BJ (cell line): ENCODE data around the gene CASKIN2. TPM values are rescaled to one million over a fixed set of nuclear protein-coding genes. Genes with fewer than 3 reads are reported as not detected.

ENCODE experiments used
- CTCF ChIA-PET: fragments of 350-600 bp; formaldehyde crosslinking; extraction: SDS; loops from one replicate; lab custom pipeline; 2021; ENCODE audit warnings: antibody characterized with exemption, inconsistent platforms; lab: Yijun Ruan, JAX
- POLR2A ChIA-PET: fragments of 300-600 bp; sonication (Branson Sonifier 250); formaldehyde crosslinking; extraction: SDS; loops from one replicate; lab custom pipeline; 2021; ENCODE audit warnings: antibody characterized with exemption; lab: Charles Lee
- DNase-seq: peaks from one replicate; pipeline ENCODE4 v3.0.0-alpha.2; 2011; ENCODE audit warnings: low read depth
- H3K27me3 ChIP-seq: 2 replicates; pipeline ENCODE4 v1.6.0; 2011; ENCODE audit warnings: low read length; ENCODE audit not compliant: control insufficient read depth, insufficient read depth
- H3K36me3 ChIP-seq: 2 replicates; pipeline ENCODE4 v1.5.1; 2011; ENCODE audit warnings: low read length; ENCODE audit not compliant: control insufficient read depth, insufficient read depth
- H3K4me3 ChIP-seq: 2 replicates; pipeline ENCODE4 v1.5.1; 2011; ENCODE audit warnings: low read depth, mild to moderate bottlenecking, control low read depth, low read length
- CTCF ChIP-seq: IDR thresholded peaks from 2 replicates; pipeline ENCODE4 v1.5.1; 2011; ENCODE audit warnings: low read depth, mild to moderate bottlenecking, control low read depth, inconsistent platforms, low read length, moderate library complexity; ENCODE audit not compliant: insufficient read depth
- polyA plus RNA-seq: library from polyadenylated mRNA; depleted of rRNA; stranded (reverse); fragments of >200 nt; gene quantifications from 2 replicates; pipeline ENCODE4 v1.2.3, GENCODE V29; 2011

CASKIN2 gene
- polyA plus RNA-seq, 1 experiment = 4.8 TPM

GRCh38 chr17:75488693-75489510, 26.4 kb downstream of the CASKIN2 start:
- no peaks in the 10 kb centered on the region for H3K27me3 ChIP-seq
- TF ChIP-seq CTCF = no peak
- ChIA-PET CTCF (interaction anchor here (1.0 to 1.5 kb wide), 3 partner anchors 14 to 32 kb away, joined by 3 to 5 read pairs (median 4); partner anchors contain the start of gene TMEM94), POLR2A (no interaction called here)
- no peak overlapping the region for H3K4me3 ChIP-seq
- peaks cover 14% of the 10 kb centered on the region for H3K36me3 ChIP-seq
- no peak for DNase-seq

- CTCF ChIA-PET = interaction anchor here (0.6 to 1.7 kb wide), 8 partner anchors 10 to 70 kb away, joined by 3 to 5 read pairs (median 3); partner anchors contain the start of gene TMEM94
- POLR2A ChIA-PET = no interaction called here
- TF ChIP-seq CTCF = no peak
- H3K27me3 ChIP-seq = no peaks in the 10 kb centered on the region
- no peak for DNase-seq
- H3K4me3 ChIP-seq = no peak overlapping the region
- peaks cover 4% of the 10 kb centered on the region for H3K36me3 ChIP-seq
These were observed 27.8 kb downstream of the CASKIN2 start for GRCh38 chr17:75487351-75488070.

- DNase-seq = no peak
- ChIA-PET CTCF (interaction anchor here (0.6 to 1.7 kb wide), 5 partner anchors 10 to 71 kb away, joined by 3 to 4 read pairs (median 3); no protein-coding TSS in a partner anchor), POLR2A (no interaction called here)
- Histone ChIP-seq H3K36me3 (peaks cover 1% of the 10 kb centered on the region), H3K27me3 (no peaks in the 10 kb centered on the region), H3K4me3 (no peak overlapping the region)
- TF ChIP-seq CTCF = no peak
These were observed 28.4 kb downstream of the CASKIN2 start for GRCh38 chr17:75486951-75487350.

GRCh38 chr17:75486151-75486550, 29.2 kb downstream of the CASKIN2 start:
- Histone ChIP-seq H3K4me3 (no peak overlapping the region), H3K36me3 (no peaks in the 10 kb centered on the region; the same call in none of the 2 replicates), H3K27me3 (no peaks in the 10 kb centered on the region)
- TF ChIP-seq CTCF = no peak
- DNase-seq = no peak
- POLR2A ChIA-PET = no interaction called here
- CTCF ChIA-PET = interaction anchor here (0.8 to 1.6 kb wide), 2 partner anchors 62 to 184 kb away, joined by 3 read pairs; no protein-coding TSS in a partner anchor

- POLR2A ChIA-PET = no interaction called here
- no peaks in the 10 kb centered on the region for H3K27me3 ChIP-seq
- CTCF ChIA-PET = interaction anchor here (0.8 kb wide), 1 partner anchor 185 kb away, joined by 3 read pairs; no protein-coding TSS in a partner anchor
- H3K4me3 ChIP-seq = no peak overlapping the region
- no peak for TF ChIP-seq CTCF
- DNase-seq = no peak
- H3K36me3 ChIP-seq = no peaks in the 10 kb centered on the region; the same call in none of the 2 replicates
These were observed 29.6 kb downstream of the CASKIN2 start for GRCh38 chr17:75485688-75486087.
